ENCODE data around the gene GRID1. TPM values are rescaled to one million over a fixed set of nuclear protein-coding genes. Genes with fewer than 3 reads are reported as not detected.

GRID1 gene
- total RNA-seq, 1 experiment from 2014 or later, result 0.37 TPM

DNA sequence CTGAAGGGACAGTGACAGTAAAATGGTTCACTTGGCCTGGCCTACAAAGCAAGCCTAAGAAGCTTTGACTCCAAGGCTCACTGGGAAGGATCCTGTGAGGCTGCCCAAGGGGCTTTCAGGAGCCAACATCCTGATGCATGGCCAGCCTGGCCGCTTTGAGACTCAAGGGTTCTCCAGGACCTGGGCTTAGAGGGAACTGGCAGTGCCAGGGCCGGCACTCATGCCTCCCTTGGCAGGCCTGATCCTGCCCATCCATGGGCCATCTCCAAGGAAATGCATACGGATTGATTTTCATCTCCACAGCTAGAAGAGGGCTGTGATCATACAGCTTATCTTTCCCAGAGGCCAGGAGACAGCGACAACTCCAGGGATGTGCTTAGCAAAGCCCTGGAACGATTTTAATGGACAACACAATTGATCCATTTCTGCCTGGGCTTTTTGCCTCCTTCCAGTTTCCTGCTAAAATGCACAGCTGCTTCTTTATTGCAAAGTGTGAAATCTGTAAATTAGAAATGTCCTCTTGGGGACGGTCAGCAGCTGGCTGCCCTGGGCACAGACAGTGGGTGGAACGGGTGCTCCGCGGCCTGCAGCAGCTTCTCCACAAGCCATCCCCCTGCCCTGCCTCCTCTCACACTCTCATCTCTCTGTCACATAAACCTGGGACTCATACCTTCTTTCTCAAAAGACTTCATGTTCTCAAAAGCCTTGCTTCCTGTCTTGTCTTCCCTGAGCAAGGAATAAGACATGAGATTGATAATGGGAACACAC, 288.5 kb downstream of the GRID1 start:
- POLR2A ChIA-PET, result no interaction called here
- no peak overlapping the region; the same call in 1 of the 2 replicates for H3K27ac Mint-ChIP-seq
- CTCF ChIA-PET, result interaction anchor here (0.6 to 1.3 kb wide), 5 partner anchors 10 to 271 kb away, joined by 3 to 4 read pairs (median 3); no protein-coding TSS in a partner anchor
- H3K4me1 Mint-ChIP-seq, result peaks cover 14% of the 10 kb centered on the region
- TF ChIP-seq KAT7 (CRISPR knock-in tag; IDR thresholded peaks at IDR 0.05; ENCODE audit: borderline replicate concordance) (no peak), E2F4 (CRISPR knock-in tag; IDR thresholded peaks at IDR 0.05; ENCODE audit: borderline replicate concordance, low read depth) (no peak), AR (CRISPR knock-in tag; IDR thresholded peaks at IDR 0.05) (no peak), PRRX2 (CRISPR knock-in tag; IDR thresholded peaks at IDR 0.05) (no peak), GRHL2 (CRISPR knock-in tag; IDR thresholded peaks at IDR 0.05; ENCODE audit: insufficient replicate concordance, severe bottlenecking) (no peak), RELA (CRISPR knock-in tag; IDR thresholded peaks at IDR 0.05; ENCODE audit: borderline replicate concordance) (no peak)
- TF ChIP-seq, protein P1, sequence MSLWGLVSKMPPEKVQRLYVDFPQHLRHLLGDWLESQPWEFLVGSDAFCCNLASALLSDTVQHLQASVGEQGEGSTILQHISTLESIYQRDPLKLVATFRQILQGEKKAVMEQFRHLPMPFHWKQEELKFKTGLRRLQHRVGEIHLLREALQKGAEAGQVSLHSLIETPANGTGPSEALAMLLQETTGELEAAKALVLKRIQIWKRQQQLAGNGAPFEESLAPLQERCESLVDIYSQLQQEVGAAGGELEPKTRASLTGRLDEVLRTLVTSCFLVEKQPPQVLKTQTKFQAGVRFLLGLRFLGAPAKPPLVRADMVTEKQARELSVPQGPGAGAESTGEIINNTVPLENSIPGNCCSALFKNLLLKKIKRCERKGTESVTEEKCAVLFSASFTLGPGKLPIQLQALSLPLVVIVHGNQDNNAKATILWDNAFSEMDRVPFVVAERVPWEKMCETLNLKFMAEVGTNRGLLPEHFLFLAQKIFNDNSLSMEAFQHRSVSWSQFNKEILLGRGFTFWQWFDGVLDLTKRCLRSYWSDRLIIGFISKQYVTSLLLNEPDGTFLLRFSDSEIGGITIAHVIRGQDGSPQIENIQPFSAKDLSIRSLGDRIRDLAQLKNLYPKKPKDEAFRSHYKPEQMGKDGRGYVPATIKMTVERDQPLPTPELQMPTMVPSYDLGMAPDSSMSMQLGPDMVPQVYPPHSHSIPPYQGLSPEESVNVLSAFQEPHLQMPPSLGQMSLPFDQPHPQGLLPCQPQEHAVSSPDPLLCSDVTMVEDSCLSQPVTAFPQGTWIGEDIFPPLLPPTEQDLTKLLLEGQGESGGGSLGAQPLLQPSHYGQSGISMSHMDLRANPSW (CRISPR knock-in tag; conservative IDR thresholded peaks at IDR 0.05; ENCODE audit: low read depth), result no peak
- TF ChIP-seq, protein P2, sequence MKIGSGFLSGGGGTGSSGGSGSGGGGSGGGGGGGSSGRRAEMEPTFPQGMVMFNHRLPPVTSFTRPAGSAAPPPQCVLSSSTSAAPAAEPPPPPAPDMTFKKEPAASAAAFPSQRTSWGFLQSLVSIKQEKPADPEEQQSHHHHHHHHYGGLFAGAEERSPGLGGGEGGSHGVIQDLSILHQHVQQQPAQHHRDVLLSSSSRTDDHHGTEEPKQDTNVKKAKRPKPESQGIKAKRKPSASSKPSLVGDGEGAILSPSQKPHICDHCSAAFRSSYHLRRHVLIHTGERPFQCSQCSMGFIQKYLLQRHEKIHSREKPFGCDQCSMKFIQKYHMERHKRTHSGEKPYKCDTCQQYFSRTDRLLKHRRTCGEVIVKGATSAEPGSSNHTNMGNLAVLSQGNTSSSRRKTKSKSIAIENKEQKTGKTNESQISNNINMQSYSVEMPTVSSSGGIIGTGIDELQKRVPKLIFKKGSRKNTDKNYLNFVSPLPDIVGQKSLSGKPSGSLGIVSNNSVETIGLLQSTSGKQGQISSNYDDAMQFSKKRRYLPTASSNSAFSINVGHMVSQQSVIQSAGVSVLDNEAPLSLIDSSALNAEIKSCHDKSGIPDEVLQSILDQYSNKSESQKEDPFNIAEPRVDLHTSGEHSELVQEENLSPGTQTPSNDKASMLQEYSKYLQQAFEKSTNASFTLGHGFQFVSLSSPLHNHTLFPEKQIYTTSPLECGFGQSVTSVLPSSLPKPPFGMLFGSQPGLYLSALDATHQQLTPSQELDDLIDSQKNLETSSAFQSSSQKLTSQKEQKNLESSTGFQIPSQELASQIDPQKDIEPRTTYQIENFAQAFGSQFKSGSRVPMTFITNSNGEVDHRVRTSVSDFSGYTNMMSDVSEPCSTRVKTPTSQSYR (CRISPR knock-in tag; IDR thresholded peaks at IDR 0.05), result no peak
- TF ChIP-seq, protein P3, sequence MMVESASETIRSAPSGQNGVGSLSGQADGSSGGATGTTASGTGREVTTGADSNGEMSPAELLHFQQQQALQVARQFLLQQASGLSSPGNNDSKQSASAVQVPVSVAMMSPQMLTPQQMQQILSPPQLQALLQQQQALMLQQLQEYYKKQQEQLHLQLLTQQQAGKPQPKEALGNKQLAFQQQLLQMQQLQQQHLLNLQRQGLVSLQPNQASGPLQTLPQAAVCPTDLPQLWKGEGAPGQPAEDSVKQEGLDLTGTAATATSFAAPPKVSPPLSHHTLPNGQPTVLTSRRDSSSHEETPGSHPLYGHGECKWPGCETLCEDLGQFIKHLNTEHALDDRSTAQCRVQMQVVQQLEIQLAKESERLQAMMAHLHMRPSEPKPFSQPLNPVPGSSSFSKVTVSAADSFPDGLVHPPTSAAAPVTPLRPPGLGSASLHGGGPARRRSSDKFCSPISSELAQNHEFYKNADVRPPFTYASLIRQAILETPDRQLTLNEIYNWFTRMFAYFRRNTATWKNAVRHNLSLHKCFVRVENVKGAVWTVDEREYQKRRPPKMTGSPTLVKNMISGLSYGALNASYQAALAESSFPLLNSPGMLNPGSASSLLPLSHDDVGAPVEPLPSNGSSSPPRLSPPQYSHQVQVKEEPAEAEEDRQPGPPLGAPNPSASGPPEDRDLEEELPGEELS (CRISPR knock-in tag; IDR thresholded peaks at IDR 0.05), result no peak
- H3K36me3 Mint-ChIP-seq, result no peaks in the 10 kb centered on the region
- no peaks in the 10 kb centered on the region for H3K27me3 Mint-ChIP-seq (ENCODE audit: low read depth)
- ATAC-seq, result no peak
- no peak overlapping the region for H3K4me3 Mint-ChIP-seq
- peaks cover 4% of the 10 kb centered on the region for H3K9me3 Mint-ChIP-seq
- no peak for DNase-seq (ENCODE audit: low spot score)

GRCh38 chr10:86077271-86077670, 289.3 kb downstream of the GRID1 start:
- Mint-ChIP-seq H3K36me3 (no peaks in the 10 kb centered on the region), H3K27me3 (ENCODE audit: low read depth) (no peaks in the 10 kb centered on the region), H3K4me3 (no peak overlapping the region), H3K27ac (no peak overlapping the region), H3K9me3 (peaks cover 4% of the 10 kb centered on the region), H3K4me1 (peaks cover 14% of the 10 kb centered on the region)
- TF ChIP-seq, protein P2 (CRISPR knock-in tag; IDR thresholded peaks at IDR 0.05), result no peak
- TF ChIP-seq SOX15 (CRISPR knock-in tag; IDR thresholded peaks at IDR 0.05) (no peak), ZNF232 (CRISPR knock-in tag; IDR thresholded peaks at IDR 0.05) (no peak)
- DNase-seq (ENCODE audit: low spot score), result no peak
- no peak for ATAC-seq
- POLR2A ChIA-PET, result no interaction called here
- CTCF ChIA-PET, result interaction anchor here (0.6 to 1.0 kb wide), 2 partner anchors 25 to 272 kb away, joined by 3 read pairs; no protein-coding TSS in a partner anchor

Measured in WTC11 (cell line).